KMS-11 (cell line): Measurements from ENCODE around the gene FAM83F.

Experiments
- H2AFZ ChIP-seq: fragments of 200-600 bp; sonication (generic); 2 replicates; pipeline ENCODE4 v1.6.1; 2016; ENCODE audit warnings: antibody characterized with exemption, mixed run types, low read depth
- H3K27ac ChIP-seq: fragments of 200-600 bp; sonication (generic); 2 replicates; pipeline ENCODE4 v1.6.1; 2016; ENCODE audit warnings: mild to moderate bottlenecking, mixed run types
- H3K27me3 ChIP-seq: fragments of 200-600 bp; sonication (generic); 2 replicates; pipeline ENCODE4 v1.6.1; 2017; ENCODE audit warnings: mild to moderate bottlenecking, low read depth, mixed run types, moderate library complexity; ENCODE audit not compliant: insufficient read depth
- H3K36me3 ChIP-seq: fragments of 200-600 bp; sonication (generic); 2 replicates; pipeline ENCODE4 v1.6.1; 2017; ENCODE audit warnings: mild to moderate bottlenecking, mixed run types; ENCODE audit not compliant: insufficient read depth
- H3K4me1 ChIP-seq: fragments of 200-600 bp; sonication (generic); 2 replicates; pipeline ENCODE4 v1.6.1; 2016; ENCODE audit warnings: mild to moderate bottlenecking, low read depth, mixed run types; ENCODE audit not compliant: poor library complexity, severe bottlenecking
- H3K4me2 ChIP-seq: fragments of 200-600 bp; sonication (generic); 2 replicates; pipeline ENCODE4 v1.7.0; 2016; ENCODE audit warnings: mild to moderate bottlenecking, mixed run types
- H3K4me3 ChIP-seq: fragments of 200-600 bp; sonication (generic); IDR thresholded peaks from 2 replicates; pipeline ENCODE4 v1.6.1; 2017; ENCODE audit warnings: low read depth, low read length, mixed read lengths; ENCODE audit not compliant: insufficient read depth
- H3K79me2 ChIP-seq: fragments of 200-600 bp; sonication (generic); 2 replicates; pipeline ENCODE4 v1.6.1; 2016; ENCODE audit warnings: low read depth, mixed run types; ENCODE audit not compliant: insufficient read depth
- H3K9ac ChIP-seq: fragments of 200-600 bp; sonication (generic); 2 replicates; pipeline ENCODE4 v1.6.1; 2016; ENCODE audit warnings: mild to moderate bottlenecking, mixed run types
- H4K20me1 ChIP-seq: fragments of 200-600 bp; sonication (generic); 2 replicates; pipeline ENCODE4 v1.6.1; 2016; ENCODE audit warnings: mild to moderate bottlenecking, mixed run types; ENCODE audit not compliant: insufficient read depth
- CTCF ChIP-seq: fragments of 200-600 bp; sonication (generic); conservative IDR thresholded peaks from 2 replicates; pipeline ENCODE4 v1.6.1; 2017; ENCODE audit warnings: low read depth, mild to moderate bottlenecking, antibody characterized with exemption, low read length, moderate library complexity, mixed read lengths

Gene FAM83F

DNA sequence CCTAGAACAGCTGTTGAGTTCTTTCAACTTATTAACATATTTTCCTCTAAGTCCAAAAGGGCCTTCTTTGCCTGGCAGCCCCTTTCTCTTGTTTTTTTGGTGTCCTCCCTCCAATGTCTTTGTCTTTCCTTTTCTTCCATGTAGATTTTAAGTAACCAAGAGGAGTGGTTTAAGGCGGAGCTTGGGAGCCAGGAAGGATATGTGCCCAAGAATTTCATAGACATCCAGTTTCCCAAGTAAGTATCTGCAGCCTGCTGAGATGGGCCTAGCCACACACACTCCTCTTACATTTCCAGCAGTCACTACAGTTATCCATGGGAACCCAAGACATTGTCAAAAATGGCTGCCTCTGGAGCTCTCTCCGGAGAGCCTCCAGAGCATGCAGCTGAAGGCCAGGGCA, 39.1 kb upstream of the FAM83F start:
- no peak overlapping the region for H2AFZ ChIP-seq

GRCh38 chr22:39956932-39957664, 37.7 kb upstream of the FAM83F start:
- no peaks in the 10 kb centered on the region for H3K79me2 ChIP-seq
- peak overlapping the region; percentile 78 for H3K4me2 ChIP-seq
- no peaks in the 10 kb centered on the region for H3K36me3 ChIP-seq
- no peak overlapping the region; the same call in 1 of the 2 replicates for H3K27ac ChIP-seq
- H3K9ac ChIP-seq: no peak overlapping the region
- H3K4me1 ChIP-seq: peaks cover 54% of the 10 kb centered on the region
- no peaks in the 10 kb centered on the region for H4K20me1 ChIP-seq
- peaks cover 38% of the 10 kb centered on the region for H3K27me3 ChIP-seq
- no peak overlapping the region for H2AFZ ChIP-seq
- no peak overlapping the region for H3K4me3 ChIP-seq
- no peak for TF ChIP-seq CTCF

More for the DNA sequence above, 39.1 kb upstream of the FAM83F start:
- no peak overlapping the region for H3K27ac ChIP-seq
- H4K20me1 ChIP-seq: no peaks in the 10 kb centered on the region
- TF ChIP-seq CTCF: no peak
- H3K4me3 ChIP-seq: no peak overlapping the region
- no peaks in the 10 kb centered on the region for H3K79me2 ChIP-seq
- no peak overlapping the region for H3K9ac ChIP-seq
- peaks cover 32% of the 10 kb centered on the region for H3K27me3 ChIP-seq
- peaks cover 55% of the 10 kb centered on the region for H3K4me1 ChIP-seq
- H3K36me3 ChIP-seq: no peaks in the 10 kb centered on the region
- H3K4me2 ChIP-seq: no peak overlapping the region

DNA sequence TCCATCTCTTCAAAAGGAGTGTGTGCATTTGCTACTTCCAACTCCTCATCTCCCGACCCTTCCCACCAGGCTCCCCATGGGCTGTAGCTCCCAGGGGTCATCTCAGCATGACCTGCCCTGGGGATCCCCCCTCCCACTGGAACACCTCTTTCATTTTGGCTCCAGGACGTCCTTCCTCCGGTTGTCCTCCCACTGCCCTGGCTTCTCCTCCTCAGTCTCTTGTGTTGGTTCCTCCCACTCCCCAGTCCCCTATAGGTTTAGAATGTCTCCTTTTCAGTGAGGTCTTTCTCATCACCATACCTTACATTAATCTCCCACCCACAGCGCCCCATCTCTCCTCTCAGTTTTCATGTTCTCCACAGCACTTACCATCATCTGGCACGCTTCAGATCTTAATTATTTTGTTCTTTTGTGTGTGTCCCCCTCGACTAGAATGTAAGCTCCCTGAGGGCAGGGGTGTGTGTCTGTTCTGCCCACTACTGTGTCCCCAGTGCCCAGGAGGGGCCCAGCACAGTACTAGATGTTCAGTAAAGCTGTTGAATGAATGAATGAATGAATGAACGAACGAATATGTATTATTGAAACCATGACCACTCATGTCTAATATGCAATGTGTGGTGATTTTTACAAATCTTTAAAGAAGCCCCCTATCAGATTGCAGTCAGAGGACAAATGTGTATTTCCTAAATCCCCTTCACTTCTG, 36.6 kb upstream of the FAM83F start:
- Histone ChIP-seq H3K4me1 (peaks cover 54% of the 10 kb centered on the region), H3K27me3 (peaks cover 35% of the 10 kb centered on the region), H3K79me2 (no peaks in the 10 kb centered on the region), H2AFZ (no peak overlapping the region), H3K9ac (no peak overlapping the region), H3K4me3 (no peak overlapping the region), H3K36me3 (no peaks in the 10 kb centered on the region), H3K27ac (no peak overlapping the region), H3K4me2 (peak overlapping the region; percentile 78; the same call in 1 of the 2 replicates), H4K20me1 (no peaks in the 10 kb centered on the region)
- TF ChIP-seq CTCF: no peak

DNA sequence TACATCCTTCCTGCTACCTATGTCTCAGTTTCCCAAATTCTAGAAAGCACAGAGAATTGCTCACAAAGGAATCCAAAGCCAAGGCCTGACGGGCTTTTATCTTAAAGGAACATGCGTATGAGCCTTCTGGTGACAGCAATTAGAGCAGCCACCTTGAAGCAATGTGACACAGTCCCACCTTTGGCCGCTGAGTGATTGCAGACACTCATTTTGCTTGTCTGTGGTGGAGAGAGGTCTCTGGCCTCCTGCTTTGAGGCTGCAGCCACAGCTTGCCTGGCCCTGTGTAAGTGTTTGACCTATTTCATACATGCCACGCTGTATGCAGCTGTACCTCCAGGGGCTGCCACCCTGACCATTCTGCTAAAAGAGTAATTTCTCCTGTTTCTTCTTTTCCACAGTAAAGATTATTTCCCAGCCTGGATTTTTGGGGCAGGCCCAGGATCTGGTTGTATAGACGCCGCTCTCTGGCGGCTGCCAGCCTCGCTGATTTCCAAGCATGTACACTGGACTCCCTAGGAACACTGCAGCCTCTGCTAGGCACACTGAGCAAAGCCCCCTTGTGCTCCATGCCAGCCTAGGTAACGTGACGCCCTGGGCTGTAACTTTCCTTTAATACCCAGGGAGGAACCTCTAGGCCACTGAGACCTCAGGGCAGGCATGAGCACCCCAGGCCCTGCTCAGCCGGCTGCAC, 35.7 kb upstream of the FAM83F start:
- TF ChIP-seq CTCF: no peak
- Histone ChIP-seq H3K27ac (no peak overlapping the region), H3K4me3 (no peak overlapping the region), H2AFZ (no peak overlapping the region), H3K4me2 (no peak overlapping the region), H3K27me3 (peaks cover 25% of the 10 kb centered on the region), H4K20me1 (no peaks in the 10 kb centered on the region), H3K36me3 (no peaks in the 10 kb centered on the region), H3K79me2 (no peaks in the 10 kb centered on the region), H3K9ac (no peak overlapping the region), H3K4me1 (peaks cover 54% of the 10 kb centered on the region)
